Globus pallidus (tissue), 1 donor: ENCODE results near the gene ZFAND4.
A peak's percentile ranks its signal among the peaks of the same experiment; 100 is the strongest.
"Not testable (repeated sequence)": the region's sequence is repeated elsewhere in the genome, so short reads cannot be mapped to it uniquely, and the experiment has no call there.

Experiments used
- DNase-seq: peaks from one replicate; pipeline ENCODE4 v3.0.0-alpha.2; 2015; ENCODE audit warnings: low spot score

Gene ZFAND4

DNA sequence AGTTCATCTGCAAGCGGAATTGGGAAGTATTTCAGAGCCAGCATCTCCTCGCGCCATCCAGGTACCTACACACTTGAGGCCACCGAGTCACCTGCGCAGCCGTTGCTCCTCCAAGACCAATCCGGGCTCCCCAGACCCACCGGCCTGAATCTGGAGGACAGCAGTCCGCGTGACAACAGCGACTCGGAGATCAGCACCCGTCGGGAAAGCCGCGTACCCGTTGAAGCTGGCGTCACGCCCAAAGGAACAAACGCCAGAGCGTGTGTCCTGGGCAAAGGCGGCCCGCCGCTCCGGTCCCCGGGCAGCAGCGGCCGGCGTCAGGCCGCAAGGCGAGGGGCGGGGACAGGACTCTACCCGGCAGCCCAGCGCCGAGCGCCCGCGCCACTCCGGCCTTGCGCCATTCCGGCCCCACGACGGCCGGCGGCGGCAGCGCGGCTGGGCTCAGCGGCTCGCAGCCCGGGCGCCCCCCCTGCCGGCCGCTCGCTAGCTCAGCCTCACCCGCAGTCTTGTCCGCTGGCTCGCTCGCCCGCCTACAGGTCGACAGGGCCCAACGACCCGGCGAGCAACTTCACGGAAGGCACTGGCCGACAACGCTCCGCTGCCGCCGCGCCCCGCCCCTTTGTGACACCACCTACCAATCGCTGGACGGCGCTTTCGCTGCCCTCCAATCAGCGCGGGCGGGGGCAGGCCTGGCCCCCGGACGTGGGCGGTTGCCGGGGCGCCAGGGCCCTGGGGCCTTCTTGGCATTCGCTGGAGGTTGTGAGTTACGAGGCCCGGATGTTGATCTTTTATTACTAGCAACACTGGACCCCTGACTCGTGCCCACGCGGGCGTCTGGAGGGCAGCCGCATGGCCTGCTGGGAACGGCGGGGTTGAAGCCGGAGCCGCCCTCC, at the start of gene ZFAND4:
Gene ZFAND4, minus strand, starts transcription at position 592 of the 893 bp plus-strand sequence. CDS start 9,047 bp downstream, outside the sequence.
- DNase-seq, result peak; percentile 96

DNA sequence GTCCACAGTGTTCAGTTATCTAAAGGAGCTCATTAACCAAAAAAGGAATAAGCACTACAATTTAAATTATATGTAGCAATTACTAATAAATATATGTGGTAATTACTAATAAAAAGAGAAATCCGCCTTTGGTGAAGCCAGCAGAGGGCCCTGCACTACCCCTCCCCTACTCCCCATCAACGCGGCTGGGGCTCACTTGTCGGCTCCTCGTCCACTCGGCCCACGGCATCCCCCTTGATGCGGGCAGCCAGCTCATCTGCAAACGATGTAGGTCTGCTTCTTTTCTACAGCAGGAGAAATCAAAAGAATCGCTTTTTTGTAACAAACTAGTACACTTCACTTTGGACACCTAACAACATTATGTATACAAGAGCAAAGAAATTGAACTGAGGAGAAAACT, 48.9 kb upstream of the ZFAND4 start:
- not testable (repeated sequence) for DNase-seq

DNA sequence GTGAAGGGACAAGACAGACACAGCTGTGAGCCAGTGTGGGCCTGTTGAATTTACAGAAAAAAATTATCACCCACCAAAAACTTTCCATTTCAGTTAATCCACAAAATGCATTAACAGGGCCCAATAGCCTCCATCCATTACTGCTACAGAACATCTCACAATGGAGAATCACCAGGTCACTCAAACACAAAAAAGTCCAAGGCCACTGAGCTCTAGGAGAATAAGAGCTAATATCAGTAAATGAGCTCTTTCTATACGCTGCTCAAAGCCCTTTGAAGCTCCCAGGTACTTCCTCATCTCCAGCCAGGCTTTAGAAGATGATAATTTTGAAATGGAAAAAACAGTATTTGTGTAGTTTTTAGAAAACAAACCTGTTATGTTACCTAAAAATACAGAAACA, 45.1 kb upstream of the ZFAND4 start:
- DNase-seq, result not testable (repeated sequence)

DNA sequence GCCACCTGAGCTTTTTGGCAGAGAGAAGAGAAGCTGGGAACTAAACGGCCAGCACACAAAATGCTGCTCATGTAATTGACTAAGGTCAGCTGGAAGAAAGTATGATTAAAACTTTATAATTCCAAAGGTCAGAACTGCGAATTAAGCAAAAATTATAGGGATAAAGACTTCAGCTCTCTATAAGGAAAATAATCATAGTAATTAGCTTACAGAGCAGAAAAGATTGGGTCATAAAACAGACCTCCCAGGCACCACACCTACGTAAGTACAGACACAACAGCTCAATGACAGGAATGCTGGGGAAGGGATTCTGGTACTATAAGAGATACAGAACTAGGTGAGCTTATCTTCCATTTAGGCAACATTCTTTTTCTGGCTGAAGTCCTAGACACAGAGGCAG, 44.5 kb upstream of the ZFAND4 start:
- DNase-seq, result not testable (repeated sequence)

DNA sequence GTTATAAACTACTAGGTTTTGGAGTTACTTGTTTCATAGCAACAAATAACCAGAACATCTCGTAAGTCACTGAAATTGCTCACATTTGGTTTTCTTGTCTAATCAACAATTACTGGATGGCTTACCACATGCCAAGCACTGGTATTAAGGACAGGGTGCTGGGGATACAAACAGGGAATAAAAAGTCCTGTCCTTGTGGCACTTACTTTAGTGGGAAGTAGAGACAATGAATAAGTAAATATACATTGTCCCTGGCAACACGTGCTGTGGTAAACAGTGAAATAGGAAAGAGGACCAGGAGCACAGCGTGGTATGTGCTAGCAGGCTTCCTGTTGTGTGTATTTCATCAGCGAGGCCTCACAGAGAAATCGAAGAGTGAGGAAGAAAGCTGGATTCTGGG, 38.7 kb upstream of the ZFAND4 start:
- not testable (repeated sequence) for DNase-seq

DNA sequence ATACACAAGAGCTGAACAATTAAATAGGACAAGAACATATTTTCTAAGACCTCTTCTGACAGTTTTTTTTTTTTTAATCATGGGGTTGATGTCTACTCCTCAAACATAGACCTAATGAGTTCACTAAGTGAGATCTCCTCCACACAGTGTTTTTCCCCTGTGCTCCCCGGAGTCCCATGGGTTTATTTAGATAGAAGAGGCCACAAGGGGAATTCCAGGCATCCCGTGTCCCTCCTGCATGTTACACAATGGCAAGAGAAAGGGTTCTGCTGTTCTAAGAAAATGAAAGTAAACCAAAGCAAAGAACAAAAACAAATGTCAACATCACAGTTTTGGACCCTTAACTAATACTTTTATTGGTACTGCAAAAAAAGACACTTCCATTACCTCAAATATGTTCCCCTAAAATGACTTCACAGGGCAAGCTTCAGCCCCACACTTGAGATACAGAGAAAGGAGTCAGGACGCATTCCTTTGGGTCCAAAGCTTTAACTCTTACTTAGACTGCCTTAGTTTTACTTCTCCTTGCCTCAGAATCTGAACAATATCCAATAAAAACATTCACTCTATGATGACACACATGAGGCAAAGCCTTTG, 37.7 kb upstream of the ZFAND4 start:
- DNase-seq, result not testable (repeated sequence)

DNA sequence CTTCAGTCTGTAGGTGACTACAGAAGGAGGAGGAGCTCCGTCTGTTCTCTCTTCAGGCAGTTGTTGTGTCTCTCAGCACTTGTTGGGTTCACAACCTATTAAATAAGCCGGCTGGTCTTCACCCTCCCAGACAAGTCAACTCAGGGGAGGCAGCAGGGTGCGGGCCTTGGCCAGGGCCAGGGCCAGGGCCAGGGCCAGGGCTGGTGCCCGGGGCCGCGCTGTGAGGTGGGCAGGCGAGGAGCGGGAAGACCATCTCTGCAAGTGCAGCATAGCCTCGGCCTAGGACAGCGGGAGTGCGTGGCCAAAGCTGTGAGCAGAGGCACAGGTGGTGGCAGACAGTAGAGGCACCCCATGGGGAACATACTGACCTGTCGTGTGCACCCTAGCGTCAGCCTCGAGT, 5.9 kb upstream of the ZFAND4 start:
- DNase-seq, result not testable (repeated sequence)

DNA sequence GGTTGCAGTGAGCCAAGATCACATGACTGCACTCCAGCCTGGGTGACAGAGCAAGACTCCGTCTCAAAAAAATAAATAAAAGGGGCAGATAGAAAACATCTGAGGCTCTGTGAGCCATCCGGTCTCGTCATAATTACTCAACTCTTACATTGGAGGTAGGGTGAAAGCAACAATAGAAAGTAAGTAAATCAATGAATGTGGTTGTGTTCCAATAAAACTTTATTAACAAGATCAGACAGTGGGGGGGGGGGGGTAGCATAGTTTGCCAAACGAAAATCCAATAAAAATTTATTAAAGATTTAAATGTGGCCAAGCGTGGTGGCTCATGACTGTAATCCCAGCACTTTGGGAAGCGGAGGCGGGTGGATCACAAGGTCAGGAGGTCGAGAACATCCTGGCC, 2.8 kb upstream of the ZFAND4 start:
- DNase-seq, result no peak

DNA sequence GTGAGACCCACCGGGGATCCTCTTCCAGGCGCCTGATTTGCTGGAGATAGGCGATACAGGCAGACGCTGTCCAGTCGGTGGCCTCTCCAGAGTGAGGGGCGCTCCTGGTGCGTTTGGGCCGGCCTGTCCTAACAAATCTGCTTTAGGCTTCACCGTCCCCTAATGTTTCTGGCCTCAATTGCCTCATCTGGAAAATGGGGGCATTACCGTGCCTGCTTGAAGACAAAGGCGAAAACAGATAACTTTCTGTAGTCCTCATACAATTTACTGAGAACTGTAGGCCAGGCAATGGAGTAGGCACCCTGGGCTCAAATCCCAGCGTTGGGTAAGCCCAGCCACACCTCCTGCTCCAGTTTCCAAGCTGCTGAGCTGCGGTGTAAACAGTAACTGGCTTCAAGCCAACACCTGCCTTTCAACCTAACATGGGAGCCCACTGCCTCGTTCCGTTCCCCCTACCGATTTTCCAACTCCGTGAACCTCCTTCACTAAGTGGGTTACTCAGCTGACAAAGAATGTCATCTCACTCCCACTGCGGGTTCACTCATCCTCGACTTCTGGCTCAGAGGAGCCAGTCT, 589 bp upstream of the ZFAND4 start:
- no peak for DNase-seq

DNA sequence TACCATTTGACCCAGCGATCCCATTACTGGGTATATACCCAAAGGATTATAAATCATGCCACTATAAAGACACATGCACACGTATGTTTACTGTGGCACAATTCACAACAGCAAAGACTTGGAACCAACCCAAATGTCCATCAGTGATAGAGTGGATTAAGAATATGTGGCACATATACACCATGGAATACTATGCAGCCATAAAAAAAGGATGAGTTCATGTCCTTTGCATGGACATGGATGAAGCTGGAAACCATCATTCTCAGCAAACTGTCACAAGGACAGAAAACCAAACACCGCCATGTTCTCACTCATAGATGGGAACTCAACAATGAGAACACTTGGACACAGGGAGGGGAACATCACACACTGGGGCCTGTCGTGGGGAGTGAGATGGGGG, 1.3 kb downstream of the ZFAND4 start:
- not testable (repeated sequence) for DNase-seq

DNA sequence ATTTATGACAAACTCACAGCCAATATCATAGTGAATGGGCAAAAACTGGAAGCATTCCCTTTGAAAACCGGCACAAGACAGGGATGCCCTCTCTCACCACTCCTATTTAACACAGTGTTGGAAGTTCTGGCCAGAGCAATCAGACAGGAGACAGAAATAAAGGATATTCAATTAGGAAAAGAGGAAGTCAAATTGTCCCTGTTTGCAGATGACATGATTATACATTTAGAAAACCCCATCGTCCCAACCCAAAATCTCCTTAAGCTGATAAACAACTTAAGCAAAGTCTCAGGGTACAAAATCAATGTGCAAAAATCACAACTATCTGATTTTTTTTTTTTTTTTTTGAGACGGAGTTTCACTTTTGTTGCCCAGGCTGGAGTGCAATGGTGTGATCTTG, 2.7 kb downstream of the ZFAND4 start:
- DNase-seq, result not testable (repeated sequence)

DNA sequence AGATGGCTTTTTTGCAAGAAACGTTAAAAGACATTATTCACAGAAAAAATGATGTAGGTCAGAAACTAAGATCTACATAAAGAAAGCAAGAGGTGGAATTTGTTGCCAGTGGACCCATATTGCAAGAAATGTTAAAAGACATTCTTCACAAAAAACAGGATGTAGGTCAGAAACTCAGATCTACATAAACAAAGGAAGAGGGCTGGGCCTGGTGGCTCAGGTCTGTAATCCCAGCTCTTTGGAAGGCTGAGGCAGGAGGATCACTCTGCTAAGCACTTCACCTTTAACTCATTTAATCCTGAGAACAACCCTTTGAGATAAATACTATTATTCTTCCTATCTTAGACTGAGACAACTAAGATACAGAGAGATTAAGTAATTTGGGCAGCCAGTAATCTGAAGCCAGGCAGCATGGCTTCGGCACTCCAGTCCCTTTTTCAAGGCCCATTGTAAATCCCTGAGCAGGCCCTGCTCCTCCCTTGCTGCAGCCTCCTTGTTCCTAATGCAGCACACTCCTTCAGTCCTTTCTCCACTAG, 11.6 kb downstream of the ZFAND4 start:
- no peak for DNase-seq

DNA sequence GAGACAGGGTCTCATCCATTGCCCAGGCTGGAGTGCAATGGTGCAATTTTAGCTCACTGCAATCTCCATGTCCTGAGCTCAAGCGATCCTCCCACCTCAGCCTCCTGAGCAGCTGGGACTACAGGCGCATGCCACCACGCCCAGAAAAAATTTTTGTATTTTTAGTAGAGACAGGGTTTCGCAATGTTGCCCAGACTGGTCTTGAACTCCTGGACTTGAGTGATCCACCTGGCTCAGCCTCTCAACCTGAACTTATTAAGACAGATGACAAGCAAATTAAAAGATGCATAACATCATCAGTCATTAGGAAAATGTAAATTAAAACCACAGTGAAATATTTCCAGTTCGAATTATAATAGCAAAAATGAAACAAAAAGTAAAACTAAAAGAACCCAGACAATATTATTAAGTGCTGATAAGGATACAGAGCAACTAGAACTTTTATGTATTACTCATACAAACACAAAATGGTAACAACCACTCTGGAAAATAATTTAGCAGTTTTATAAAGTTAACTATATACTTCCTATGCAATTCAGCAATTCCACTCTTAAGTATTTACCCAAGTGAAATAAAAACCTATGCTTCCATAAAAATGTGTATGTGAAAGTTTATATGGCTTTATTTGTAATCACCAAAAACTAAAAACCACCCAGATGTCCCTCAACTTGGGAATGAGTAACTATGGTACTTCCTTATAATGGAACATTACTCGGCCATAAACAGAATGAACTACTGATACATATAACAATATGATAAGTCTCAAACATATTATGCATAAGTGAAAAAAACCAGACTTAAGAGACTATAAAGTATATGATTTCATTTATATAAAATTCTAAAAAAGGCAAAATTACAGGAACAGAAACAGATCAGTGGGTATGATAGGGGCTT, 15.3 kb downstream of the ZFAND4 start:
- DNase-seq, result no peak

DNA sequence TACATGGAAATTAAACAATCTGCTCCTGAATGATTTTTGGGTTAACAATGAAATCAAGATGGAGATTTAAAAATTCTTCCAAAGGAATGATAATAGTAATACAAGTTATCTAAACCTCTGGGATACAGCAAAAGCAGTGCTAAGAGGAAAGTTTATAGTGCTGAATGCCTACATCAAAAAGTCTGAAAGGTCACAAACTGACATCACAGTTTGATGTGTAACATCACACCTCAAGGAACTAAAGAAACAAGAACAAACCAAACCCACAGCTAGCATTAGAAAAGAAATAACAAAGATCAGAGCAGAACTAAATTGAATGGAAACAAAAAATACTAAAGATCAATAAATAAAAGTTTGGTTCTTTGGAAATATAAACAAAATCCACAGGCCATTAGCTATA, 17.4 kb downstream of the ZFAND4 start:
- DNase-seq, result no peak

DNA sequence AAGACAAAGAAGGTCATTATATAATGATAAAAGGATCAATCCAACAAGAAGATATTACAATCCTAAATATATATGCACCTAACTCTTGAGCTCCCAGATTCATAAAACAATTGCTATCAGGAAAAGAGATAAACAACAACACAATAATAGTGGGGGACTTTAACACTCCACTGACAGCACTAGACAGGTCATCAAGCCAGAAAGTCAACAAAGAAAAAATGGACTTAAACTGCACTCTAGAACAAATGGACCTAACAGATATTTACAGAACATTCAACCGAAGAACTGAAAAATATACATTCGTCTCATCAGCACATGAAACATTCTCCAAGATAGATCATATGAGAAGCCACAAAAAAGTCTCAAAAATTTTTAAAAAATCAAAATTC, 17.8 kb downstream of the ZFAND4 start:
- not testable (repeated sequence) for DNase-seq

DNA sequence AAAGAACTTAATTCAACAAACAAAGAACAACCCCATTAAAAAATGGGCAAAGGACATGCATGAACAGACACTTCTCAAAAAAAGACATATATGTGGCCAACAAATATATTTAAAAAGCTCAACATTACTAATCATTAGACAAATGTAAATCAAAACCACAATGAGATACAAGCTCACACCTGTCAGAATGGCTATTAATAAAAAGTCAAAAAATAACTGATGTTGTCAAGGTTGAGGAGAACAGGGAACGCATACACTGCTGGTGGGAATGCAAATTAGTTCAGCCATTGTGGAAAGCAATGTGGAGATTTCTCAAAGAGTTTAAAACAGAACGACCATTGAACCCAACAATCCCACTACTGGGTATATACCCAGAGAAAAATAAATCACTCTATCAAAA, 19.1 kb downstream of the ZFAND4 start:
- DNase-seq, result no peak

DNA sequence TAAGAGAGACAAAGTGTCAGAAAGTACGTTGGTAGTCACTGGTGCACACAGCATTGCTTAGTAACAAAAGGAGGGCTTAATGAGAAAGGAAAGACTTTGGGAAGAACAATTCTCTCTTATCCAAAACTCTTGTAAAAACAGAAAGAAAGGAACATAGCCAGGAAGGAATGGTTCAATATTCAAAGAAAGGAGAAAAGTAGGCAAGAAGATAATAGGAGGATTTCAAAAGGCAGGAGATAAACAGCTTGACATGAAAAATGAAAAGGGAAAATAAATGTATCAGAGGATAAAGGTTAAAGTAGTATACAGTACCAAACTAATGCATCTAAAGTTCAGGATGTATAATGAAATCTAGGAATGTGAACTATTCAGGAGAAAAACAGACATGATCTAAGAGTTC, 20.1 kb downstream of the ZFAND4 start:
- DNase-seq, result no peak

DNA sequence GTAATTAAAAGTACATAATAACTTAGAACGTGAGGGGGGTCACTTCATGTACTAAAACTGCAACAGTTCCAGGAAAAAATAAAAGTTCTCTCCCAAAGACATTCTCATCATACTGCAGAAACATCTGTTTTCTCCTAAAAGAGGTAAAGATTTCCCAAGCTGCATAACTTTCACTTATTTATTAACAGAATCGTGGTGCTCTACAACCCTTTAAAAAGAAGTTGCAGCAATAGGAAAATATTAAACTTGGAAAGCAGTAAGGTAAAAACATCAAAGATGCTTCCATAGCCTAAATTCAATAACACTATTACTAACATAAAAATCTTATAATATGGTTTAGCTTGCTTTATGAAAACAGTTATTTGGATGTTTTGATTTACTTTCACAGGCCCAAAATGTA, 23.3 kb downstream of the ZFAND4 start:
- no peak for DNase-seq

DNA sequence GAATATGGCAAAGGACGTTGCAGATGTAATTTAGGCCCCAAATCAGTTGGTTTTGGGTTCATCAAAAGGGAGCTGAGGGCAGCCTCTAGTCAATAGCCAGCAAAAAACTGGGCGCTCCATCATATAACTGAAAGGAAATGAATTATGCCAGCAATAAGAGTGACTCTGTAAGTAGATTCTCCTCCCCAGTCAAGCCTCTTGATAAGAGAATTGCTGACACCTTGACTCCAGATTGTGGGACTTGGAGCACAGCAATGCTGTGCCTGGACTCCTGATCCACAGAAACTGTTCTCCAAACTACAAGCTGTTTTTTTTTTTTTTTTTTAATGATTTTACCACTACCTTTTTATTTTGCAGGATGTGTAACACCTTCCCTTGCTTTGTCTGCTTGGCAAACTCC, 25.5 kb downstream of the ZFAND4 start:
- no peak for DNase-seq

DNA sequence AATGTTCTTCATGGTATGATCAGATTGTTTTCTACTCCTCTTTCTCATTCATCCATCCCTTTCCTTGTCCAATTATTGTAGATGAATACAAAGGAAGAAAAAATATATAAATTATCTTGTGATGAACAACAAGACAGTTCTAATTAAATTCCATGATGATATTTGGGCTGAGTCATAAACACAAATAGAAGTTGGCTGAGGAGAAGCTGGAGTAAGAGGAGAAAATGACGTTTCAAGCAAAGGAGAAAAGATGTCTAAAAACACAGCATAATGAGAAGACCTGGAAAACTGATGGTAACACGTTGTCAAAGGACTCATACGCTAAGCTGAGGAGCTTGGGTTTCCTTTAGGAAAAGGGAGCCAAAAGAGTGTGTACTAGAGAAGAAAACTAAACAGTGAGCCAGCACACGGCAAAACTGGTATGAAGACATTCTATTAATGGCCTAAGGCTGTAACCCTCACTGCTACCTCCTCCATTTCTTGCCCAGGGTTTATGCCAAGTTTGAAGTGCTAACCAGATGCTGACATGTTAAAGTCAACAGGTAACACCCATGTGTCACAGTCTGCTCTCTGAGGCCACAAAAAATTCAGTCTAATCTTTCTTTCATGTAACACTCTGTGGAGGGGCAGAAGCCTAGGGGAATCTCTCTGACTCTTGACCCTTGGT, 26.1 kb downstream of the ZFAND4 start:
- no peak for DNase-seq

DNA sequence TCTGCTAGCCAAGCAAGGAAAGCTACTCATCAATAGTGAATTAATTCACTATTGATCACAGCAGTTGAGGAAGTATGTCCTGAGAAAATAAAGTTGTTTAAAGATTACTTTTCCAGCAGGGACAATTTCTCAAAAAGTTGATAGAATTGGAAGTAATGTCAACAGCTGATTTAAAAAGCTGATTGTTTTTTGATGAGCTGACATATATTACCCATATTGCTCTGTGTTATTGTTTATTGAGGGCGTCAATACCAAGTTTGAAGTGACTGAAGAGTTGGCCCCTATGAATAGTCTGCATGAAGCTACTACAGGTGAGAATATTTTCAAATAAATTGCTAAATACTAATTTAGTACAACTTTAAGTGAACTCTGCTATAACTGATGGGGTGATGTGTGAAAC, 28.0 kb downstream of the ZFAND4 start:
- no peak for DNase-seq
